BJ (cell line): Measurements from ENCODE around the gene PIGH. TPM values are rescaled to one million over a fixed set of nuclear protein-coding genes. Genes with fewer than 3 reads are reported as not detected.

Experiments
- CTCF ChIA-PET: fragments of 350-600 bp; formaldehyde crosslinking; extraction: SDS; loops from one replicate; lab custom pipeline; 2021; ENCODE audit warnings: antibody characterized with exemption, inconsistent platforms; lab: Yijun Ruan, JAX
- POLR2A ChIA-PET: fragments of 300-600 bp; sonication (Branson Sonifier 250); formaldehyde crosslinking; extraction: SDS; loops from one replicate; lab custom pipeline; 2021; ENCODE audit warnings: antibody characterized with exemption; lab: Charles Lee
- DNase-seq: peaks from one replicate; pipeline ENCODE4 v3.0.0-alpha.2; 2011; ENCODE audit warnings: low read depth
- H3K27me3 ChIP-seq: 2 replicates; pipeline ENCODE4 v1.6.0; 2011; ENCODE audit warnings: low read length; ENCODE audit not compliant: control insufficient read depth, insufficient read depth
- H3K36me3 ChIP-seq: 2 replicates; pipeline ENCODE4 v1.5.1; 2011; ENCODE audit warnings: low read length; ENCODE audit not compliant: control insufficient read depth, insufficient read depth
- H3K4me3 ChIP-seq: 2 replicates; pipeline ENCODE4 v1.5.1; 2011; ENCODE audit warnings: low read depth, mild to moderate bottlenecking, control low read depth, low read length
- polyA plus RNA-seq: library from polyadenylated mRNA; depleted of rRNA; stranded (reverse); fragments of >200 nt; gene quantifications from 2 replicates; pipeline ENCODE4 v1.2.3, GENCODE V29; 2011
- TF ChIP-seq, protein P1 (sequence below): IDR thresholded peaks from 2 replicates; pipeline ENCODE4 v1.5.1; 2011; ENCODE audit warnings: low read depth, mild to moderate bottlenecking, control low read depth, inconsistent platforms, low read length, moderate library complexity; ENCODE audit not compliant: insufficient read depth

Gene PIGH
- polyA plus RNA-seq, 1 experiment: 19.0 TPM

DNA sequence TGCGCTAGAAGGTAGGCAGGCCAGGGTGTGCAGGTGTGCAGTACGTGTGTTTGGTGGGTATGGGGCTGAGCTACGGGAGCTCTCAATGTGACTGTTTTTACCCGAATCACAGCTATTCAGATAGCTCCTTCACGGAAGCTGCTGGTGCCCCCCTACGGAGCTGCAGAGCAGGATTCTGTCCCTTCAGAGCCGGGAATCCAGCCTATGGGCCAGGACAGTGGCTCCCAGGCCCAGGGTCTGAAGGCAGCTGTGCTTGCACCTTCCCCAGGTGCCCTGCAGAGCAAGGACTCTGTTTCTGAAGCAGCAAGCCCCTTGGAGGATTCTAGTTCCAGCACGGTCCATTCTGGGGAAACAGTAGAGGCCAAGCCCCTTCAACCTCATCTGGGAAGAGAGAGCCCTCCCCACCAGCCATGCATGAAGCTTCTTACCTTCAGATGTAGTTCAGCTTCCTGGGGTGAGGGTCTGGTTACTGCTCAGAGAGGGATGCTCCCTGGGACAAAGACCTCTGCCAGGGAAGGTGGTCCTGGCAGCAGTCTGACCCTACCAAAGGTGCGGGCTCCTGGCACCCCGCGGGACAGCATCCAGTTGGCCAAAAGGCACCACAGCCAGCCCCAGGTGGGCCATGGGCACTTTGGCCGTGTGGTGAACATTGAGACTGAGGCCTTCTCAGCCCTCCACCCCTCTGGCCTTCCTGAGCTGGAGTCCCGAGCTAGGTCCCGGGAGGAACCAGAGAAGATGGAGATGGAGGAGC lies 37.9 kb downstream of the PIGH start:
- no peak for DNase-seq
- Histone ChIP-seq H3K4me3 (no peak overlapping the region), H3K27me3 (peaks cover 3% of the 10 kb centered on the region), H3K36me3 (no peaks in the 10 kb centered on the region)
- TF ChIP-seq, protein P1, sequence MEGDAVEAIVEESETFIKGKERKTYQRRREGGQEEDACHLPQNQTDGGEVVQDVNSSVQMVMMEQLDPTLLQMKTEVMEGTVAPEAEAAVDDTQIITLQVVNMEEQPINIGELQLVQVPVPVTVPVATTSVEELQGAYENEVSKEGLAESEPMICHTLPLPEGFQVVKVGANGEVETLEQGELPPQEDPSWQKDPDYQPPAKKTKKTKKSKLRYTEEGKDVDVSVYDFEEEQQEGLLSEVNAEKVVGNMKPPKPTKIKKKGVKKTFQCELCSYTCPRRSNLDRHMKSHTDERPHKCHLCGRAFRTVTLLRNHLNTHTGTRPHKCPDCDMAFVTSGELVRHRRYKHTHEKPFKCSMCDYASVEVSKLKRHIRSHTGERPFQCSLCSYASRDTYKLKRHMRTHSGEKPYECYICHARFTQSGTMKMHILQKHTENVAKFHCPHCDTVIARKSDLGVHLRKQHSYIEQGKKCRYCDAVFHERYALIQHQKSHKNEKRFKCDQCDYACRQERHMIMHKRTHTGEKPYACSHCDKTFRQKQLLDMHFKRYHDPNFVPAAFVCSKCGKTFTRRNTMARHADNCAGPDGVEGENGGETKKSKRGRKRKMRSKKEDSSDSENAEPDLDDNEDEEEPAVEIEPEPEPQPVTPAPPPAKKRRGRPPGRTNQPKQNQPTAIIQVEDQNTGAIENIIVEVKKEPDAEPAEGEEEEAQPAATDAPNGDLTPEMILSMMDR: no peak
- ChIA-PET CTCF (interaction anchor here (1.2 to 12.7 kb wide), 5 partner anchors 10 to 144 kb away, joined by 3 to 280 read pairs (median 4); no protein-coding TSS in a partner anchor), POLR2A (no interaction called here)

DNA sequence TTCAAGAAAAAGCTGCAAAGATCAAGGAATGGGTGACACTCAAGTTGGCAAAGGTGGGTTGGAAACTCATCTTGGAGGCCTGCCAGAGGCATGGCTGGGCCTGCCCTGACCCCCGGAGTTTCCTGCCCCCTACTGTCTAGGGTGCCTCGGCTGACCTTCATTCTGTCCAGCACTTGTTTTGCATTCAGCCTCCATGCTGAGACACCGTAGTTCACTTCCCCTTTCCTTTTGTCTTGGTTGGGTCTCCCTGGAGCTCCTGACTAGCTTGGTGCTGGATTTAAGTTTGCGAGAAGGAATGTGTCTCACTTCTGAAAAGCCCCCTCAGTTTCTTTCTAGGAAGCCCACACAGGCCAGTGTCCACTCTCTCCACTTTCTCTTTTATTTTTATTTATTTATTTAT lies 40.4 kb downstream of the PIGH start:
- ChIA-PET CTCF (interaction anchor here (0.7 to 5.0 kb wide), 4 partner anchors 10 to 132 kb away, joined by 3 to 32 read pairs (median 4); no protein-coding TSS in a partner anchor), POLR2A (no interaction called here)
- Histone ChIP-seq H3K27me3 (peaks cover 3% of the 10 kb centered on the region), H3K4me3 (no peak overlapping the region), H3K36me3 (no peaks in the 10 kb centered on the region)
- TF ChIP-seq, protein P1: no peak
- DNase-seq: no peak

DNA sequence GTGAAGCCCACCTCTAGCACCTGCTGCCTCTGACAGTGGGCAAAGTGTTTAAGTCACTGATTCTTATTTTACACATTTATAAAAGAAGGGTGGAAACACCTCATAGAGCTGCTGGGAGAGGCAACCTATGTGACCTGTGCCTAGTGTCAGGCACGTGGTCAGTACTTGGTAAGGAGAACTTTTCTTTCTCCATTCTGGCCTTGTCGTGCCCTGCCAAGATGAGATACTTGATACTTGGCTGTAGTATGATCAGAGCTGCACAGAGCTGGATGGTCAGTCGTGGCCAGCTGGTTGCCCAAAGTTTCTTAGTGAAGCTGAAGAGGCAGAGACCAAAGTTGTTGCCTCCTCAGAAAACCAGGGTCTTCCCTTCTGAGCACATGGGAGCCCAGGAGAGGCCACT lies 42.4 kb downstream of the PIGH start:
- TF ChIP-seq, protein P1: no peak
- H3K36me3 ChIP-seq: no peaks in the 10 kb centered on the region
- H3K27me3 ChIP-seq: peaks cover 3% of the 10 kb centered on the region
- POLR2A ChIA-PET: no interaction called here
- CTCF ChIA-PET: interaction anchor here (1.0 to 4.1 kb wide), 4 partner anchors 13 to 130 kb away, joined by 3 to 34 read pairs (median 5); no protein-coding TSS in a partner anchor
- no peak overlapping the region for H3K4me3 ChIP-seq
- DNase-seq: no peak

DNA sequence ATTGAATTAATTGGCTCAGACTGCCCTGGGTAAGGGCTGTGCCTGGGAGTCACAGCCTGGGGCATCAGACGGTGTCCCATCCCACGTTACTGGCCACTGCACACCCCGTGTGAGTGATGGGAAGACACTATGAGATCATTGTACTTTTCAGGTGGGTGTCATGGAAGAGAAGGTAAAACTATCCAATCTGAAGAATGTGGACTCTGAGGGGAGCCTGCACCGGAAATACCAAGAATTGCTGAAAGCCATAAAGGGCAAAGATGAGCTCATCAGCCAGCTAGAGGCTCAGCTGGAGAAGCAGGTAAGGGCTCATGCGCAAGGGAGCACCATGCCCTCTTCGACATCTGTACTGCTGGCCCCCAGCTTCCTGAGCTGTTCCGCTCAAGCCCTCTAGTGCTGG lies 43.0 kb downstream of the PIGH start:
- ChIA-PET CTCF (interaction anchor here (1.5 to 4.1 kb wide), 2 partner anchors 14 to 61 kb away, joined by 4 to 34 read pairs; no protein-coding TSS in a partner anchor), POLR2A (no interaction called here)
- Histone ChIP-seq H3K27me3 (peaks cover 3% of the 10 kb centered on the region), H3K4me3 (no peak overlapping the region), H3K36me3 (no peaks in the 10 kb centered on the region)
- DNase-seq: no peak
- TF ChIP-seq, protein P1: no peak

DNA sequence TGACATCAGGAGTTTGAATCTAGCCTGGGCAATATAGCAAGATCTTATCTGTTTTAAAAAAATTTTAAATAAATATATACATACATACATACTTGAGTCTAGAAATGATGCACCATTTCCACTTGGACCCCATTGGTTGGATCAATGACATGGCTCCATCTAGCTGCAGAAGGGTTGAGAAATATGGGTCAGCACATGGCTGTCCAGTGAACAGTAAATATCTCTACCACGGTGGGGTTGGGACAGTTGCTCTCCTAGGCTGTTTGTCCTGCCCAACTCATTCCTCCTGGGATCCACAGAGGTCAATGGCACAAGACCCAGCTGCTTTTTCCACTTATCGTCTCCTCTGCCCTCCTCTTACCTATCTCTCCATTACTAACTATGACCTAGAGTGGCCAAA lies 43.4 kb downstream of the PIGH start:
- no peak overlapping the region for H3K4me3 ChIP-seq
- TF ChIP-seq, protein P1: no peak
- peaks cover 3% of the 10 kb centered on the region for H3K27me3 ChIP-seq
- POLR2A ChIA-PET: no interaction called here
- no peak for DNase-seq
- H3K36me3 ChIP-seq: no peaks in the 10 kb centered on the region
- CTCF ChIA-PET: interaction anchor here (0.5 to 4.1 kb wide), 4 partner anchors 14 to 111 kb away, joined by 3 to 34 read pairs (median 6); no protein-coding TSS in a partner anchor
